ENCODE data around the gene POLL. TPM values are rescaled to one million over a fixed set of nuclear protein-coding genes. Genes with fewer than 3 reads are reported as not detected.
"Not testable (repeated sequence)": the region's sequence is repeated elsewhere in the genome, so short reads cannot be mapped to it uniquely, and the experiment has no call there.

Gene POLL
- 10 to 100 TPM; 22.8 to 31.4 (median 26.1) TPM for total RNA-seq
- 15.6 TPM for total RNA-seq (2013)

DNA sequence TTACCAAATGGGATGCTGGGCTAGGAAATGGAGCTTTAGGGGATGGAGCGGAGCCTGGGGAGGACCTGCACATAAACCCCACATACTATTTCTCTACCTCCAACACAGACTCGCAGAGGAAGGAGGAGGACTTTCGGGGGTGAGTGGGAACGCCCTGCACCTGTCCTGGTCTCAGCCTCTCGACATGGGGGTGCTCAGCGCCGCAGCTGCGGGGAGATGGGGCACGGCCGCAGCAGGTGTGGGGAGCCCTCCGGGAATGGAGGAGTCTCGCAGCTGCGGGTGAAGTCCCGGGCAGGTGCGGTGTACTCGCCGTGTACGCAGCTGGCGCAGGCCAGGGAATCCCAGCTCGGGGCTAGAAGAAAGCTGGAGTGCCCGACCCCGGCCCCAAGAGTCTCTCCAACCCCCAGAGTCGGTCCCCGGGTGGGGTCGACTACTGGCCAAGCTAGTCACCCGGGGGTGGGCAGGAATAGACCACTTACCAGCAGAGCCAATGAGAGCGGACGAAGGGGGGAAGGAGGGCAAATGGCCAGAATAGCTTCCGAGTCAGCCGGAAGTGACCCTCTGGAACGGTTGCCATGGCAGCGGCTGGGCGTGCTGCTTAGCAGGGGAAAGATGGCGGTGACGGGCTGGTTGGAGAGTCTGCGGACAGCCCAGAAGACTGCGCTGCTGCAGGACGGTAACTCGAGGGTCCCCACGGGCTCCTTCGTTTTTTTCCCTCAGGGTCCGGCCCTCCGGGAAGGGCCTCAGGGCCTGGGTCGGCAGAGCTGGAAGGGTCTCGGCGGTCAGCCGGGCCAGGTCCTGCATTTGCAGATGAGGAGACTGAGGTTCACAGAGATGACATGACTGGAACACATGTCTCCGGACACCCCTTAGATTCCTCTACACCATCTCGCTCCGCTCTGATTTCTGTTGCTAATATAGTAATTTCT, at the start of gene POLL, which contains the start of gene DPCD:
Gene POLL (minus strand): TSS at position 533 of the 929 bp plus-strand sequence. CDS start 897 bp downstream, outside the sequence.
Gene DPCD (plus strand): TSS at position 597 of the 929 bp plus-strand sequence. CDS start 16 bp downstream, at position 613.
- Mint-ChIP-seq H3K4me3 (peak within 1 kb of the TSS; percentile 92), H3K4me1 (peaks cover 13 to 36% of the 10 kb centered on the region in 2 donors), H3K27me3 (ENCODE audit: low read depth in 2 of 2) (no peaks in the 10 kb centered on the region), H3K9me3 (no peaks in the 10 kb centered on the region), H3K27ac (peak within 1 kb of the TSS; percentile 75 to 93), H3K36me3 (no peaks in the 10 kb centered on the region)
- Histone ChIP-seq H3K4me1 (ENCODE audit: control insufficient read depth, insufficient read depth, low read length) (peaks cover 19% of the 10 kb centered on the region), H3K36me3 (ENCODE audit: control insufficient read depth, insufficient read depth, low read length) (peaks cover 9% of the 10 kb centered on the region), H3K4me3 (ENCODE audit: low read length) (peak within 1 kb of the TSS; percentile 94), H3K27ac (ENCODE audit: low read length) (peak within 1 kb of the TSS; percentile 68), H3K27me3 (ENCODE audit: control insufficient read depth, insufficient read depth, low read length) (no peaks in the 10 kb centered on the region), H3K9me3 (ENCODE audit: control insufficient read depth, insufficient read depth, low read length) (no peaks in the 10 kb centered on the region)
- DNase-seq: peak; percentile 90 to 94
- 1% methylated on average over 49 of the region's 50 CpGs for WGBS (ENCODE audit: insufficient coverage)
- no peak for TF ChIP-seq CTCF (IDR thresholded peaks at IDR 0.05)
- intact Hi-C loops (cut with micrococcal nuclease): loop anchor here (5.0 kb wide), 1 partner anchor 236 kb away; the partner anchor contains the start of gene BTRC
- peak; percentile 92 to 99 (median 97) for ATAC-seq

DNA sequence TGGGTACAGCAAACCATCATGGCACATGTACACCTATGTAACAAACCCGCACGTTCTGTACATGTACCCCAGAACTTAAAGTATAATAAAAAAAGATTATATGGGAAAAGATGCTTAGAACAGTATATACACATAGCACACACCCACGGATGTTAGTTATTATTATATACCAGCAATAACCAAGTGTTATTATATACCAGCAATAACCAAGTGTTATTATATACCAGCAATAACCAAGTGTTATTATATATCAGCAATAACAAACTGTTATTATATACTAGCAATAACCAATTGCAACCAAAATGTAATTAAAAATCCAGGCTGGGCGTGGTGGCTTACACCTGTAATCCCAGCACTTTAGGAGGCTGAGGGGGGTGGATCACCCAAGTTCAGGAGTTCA, 45.5 kb upstream of the POLL start:
- DNase-seq: not testable (repeated sequence)

DNA sequence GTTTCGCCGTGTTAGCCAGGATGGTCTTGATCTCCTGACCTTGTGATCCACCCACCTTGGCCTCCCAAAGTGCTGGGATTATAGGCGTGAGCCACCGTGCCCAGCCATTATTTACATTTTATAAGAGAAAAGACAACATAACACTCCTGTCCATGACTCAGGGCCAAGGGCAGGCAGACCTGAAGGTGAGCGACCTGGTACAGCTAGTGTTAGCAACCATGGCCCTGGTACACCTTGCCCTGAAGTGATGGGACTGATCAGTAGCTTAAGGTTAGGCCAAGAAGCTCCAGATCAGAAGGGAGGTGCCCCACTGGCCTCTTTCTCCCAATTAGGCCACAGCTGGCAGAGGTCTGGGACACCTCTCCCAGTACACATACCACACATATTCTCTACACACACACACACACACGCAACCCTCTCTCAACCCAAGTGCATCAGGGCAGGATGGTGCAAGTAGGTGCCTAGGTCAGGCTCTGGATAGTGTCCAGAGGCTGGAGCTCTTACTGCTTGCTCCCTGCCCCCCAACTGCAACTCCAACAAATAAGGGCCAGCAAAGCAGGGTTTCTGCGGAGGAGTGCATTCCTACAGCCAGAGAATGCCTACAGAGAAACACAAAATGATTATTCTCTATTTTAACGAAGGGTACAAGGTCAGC, 43.9 kb upstream of the POLL start:
- WGBS (ENCODE audit: insufficient coverage): 96% methylated on average over 8 of the region's 8 CpGs
- H3K36me3 ChIP-seq (ENCODE audit: control insufficient read depth, insufficient read depth, low read length): peaks cover 18% of the 10 kb centered on the region
- no peaks in the 10 kb centered on the region for H3K36me3 Mint-ChIP-seq
- H3K9me3 ChIP-seq (ENCODE audit: control insufficient read depth, insufficient read depth, low read length): no peaks in the 10 kb centered on the region
- H3K27me3 Mint-ChIP-seq (ENCODE audit: low read depth in 2 of 2): no peaks in the 10 kb centered on the region
- no peak for TF ChIP-seq CTCF (IDR thresholded peaks at IDR 0.05)
- no peaks in the 10 kb centered on the region for H3K9me3 Mint-ChIP-seq
- H3K4me3 Mint-ChIP-seq: no peak overlapping the region
- H3K4me1 Mint-ChIP-seq: peaks cover 25 to 45% of the 10 kb centered on the region in 2 donors
- DNase-seq (no peak), ATAC-seq (no peak)
- no peaks in the 10 kb centered on the region for H3K4me1 ChIP-seq (ENCODE audit: control insufficient read depth, insufficient read depth, low read length)
- H3K27ac ChIP-seq (ENCODE audit: low read length): no peak overlapping the region
- intact Hi-C loops (cut with micrococcal nuclease): no loop called here
- peak overlapping the region in 1 of 2 donors; percentile 70 for H3K27ac Mint-ChIP-seq
- no peak overlapping the region for H3K4me3 ChIP-seq (ENCODE audit: low read length)
- H3K27me3 ChIP-seq (ENCODE audit: control insufficient read depth, insufficient read depth, low read length): no peaks in the 10 kb centered on the region

More for the DNA sequence above, 45.5 kb upstream of the POLL start:
- H3K27me3 ChIP-seq (ENCODE audit: control insufficient read depth, insufficient read depth, low read length); H3K4me1 ChIP-seq (ENCODE audit: control insufficient read depth, insufficient read depth, low read length); H3K9me3 Mint-ChIP-seq; H3K27me3 Mint-ChIP-seq (ENCODE audit: low read depth in 2 of 2); H3K27ac Mint-ChIP-seq; H3K36me3 Mint-ChIP-seq; H3K4me3 ChIP-seq (ENCODE audit: low read length); H3K27ac ChIP-seq (ENCODE audit: low read length); ATAC-seq; intact Hi-C loops (cut with micrococcal nuclease); H3K4me3 Mint-ChIP-seq; H3K9me3 ChIP-seq (ENCODE audit: control insufficient read depth, insufficient read depth, low read length): not testable (repeated sequence)
- peaks cover 25 to 31% of the 10 kb centered on the region in 2 donors for H3K4me1 Mint-ChIP-seq
- peaks cover 10% of the 10 kb centered on the region for H3K36me3 ChIP-seq (ENCODE audit: control insufficient read depth, insufficient read depth, low read length)
- no CpG with 5 or more reads among the region's 4 CpGs for WGBS (ENCODE audit: insufficient coverage)

DNA sequence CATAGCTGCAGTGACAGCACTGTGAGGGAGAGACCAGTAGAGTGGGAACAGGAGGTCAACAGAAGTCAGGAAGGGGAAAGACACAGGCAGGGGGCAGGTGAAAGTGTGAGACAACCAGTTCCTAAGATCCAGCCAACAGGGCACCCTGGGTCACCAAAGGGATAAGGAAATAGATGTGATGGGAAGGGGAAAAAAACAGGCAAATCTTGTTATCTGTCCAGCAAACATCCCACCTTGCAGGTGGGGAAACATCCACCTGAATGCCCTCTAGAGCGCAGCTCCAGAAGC, 42.5 kb upstream of the POLL start:
- 100% methylated on average over 1 of the region's 1 CpG for WGBS (ENCODE audit: insufficient coverage)
- no peak for TF ChIP-seq CTCF (IDR thresholded peaks at IDR 0.05)
- Histone ChIP-seq H3K4me1 (ENCODE audit: control insufficient read depth, insufficient read depth, low read length) (no peaks in the 10 kb centered on the region), H3K4me3 (ENCODE audit: low read length) (no peak overlapping the region), H3K36me3 (ENCODE audit: control insufficient read depth, insufficient read depth, low read length) (peaks cover 22% of the 10 kb centered on the region), H3K27me3 (ENCODE audit: control insufficient read depth, insufficient read depth, low read length) (no peaks in the 10 kb centered on the region), H3K27ac (ENCODE audit: low read length) (no peak overlapping the region), H3K9me3 (ENCODE audit: control insufficient read depth, insufficient read depth, low read length) (no peaks in the 10 kb centered on the region)
- intact Hi-C loops (cut with micrococcal nuclease): no loop called here
- ATAC-seq: no peak
- Mint-ChIP-seq H3K36me3 (no peaks in the 10 kb centered on the region), H3K9me3 (no peaks in the 10 kb centered on the region), H3K27ac (no peak overlapping the region), H3K4me1 (peaks cover 29 to 49% of the 10 kb centered on the region in 2 donors), H3K27me3 (ENCODE audit: low read depth in 2 of 2) (no peaks in the 10 kb centered on the region), H3K4me3 (no peak overlapping the region)
- DNase-seq: no peak

Measured in natural killer cell (primary cell).